Measurements from ENCODE around the gene GALP.
"Not testable (repeated sequence)": the region's sequence is repeated elsewhere in the genome, so short reads cannot be mapped to it uniquely, and the experiment has no call there.

The GALP gene

DNA sequence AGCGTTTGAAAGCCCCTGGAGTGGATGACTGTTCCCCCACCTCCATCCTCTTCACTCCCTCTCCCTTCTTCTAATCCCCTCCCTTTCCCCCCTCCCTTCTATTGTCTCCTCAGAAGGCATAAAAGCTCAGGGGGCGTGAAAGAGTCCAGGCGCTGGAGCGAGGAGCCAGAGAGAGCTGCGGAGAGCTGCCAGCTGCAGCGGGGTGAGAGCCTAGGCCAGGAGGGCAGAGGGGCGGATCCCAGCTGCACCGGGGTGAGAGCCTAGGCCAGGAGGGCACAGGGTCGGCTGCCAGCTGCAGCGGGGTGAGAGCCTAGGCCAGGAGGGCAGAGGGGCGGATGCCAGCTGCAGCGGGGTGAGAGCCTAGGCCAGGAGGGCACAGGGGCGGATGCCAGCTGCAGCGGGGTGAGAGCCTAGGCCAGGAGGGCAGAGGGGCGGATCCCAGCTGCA, at the start of gene GALP:
TSS of gene GALP (plus strand) at position 148 of the 447 bp plus-strand sequence. CDS start 1,101 bp downstream, outside the sequence.
- DNase-seq, result not testable (repeated sequence)

DNA sequence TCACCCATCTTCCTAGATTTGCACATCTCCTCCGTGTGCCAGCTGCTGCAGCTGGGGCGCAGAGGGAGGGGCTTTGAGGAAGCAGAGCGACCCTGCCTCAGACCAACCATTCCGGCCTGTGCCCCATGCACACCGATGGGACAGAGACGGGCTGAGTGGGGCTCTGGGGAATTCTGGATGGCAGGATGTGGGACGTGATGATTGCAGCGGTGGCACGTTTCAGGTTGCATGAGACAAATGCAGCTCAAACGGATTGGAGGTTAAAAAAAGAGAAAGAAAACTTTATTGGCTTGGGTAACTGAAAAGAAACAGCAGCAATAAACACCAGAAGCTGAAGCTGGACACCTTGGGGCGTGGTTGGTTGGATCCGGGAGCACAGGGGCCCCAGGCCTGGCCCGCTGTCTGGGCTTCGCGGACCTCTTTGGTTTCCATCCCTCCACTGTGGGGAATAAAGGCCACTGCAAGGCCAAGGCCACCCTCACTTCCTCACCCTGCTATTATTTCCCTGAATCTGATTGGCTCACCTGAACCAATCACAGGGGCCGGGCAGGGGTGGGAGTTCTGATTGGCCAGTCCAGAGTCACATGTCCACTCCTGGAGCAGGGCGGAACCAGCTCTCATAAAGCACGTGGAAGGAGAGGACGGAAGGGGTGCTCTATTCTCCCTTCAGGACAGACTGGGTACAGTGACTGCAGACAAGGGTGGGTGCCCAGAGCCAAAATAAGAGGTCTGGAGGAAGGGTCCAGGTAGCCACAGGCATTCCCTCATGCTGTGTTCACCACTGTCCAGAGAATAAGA, 48.6 kb upstream of the GALP start:
- DNase-seq, result no peak

- no peak for DNase-seq
Measured at GRCh38 chr19:56130006-56130405, 45.8 kb upstream of the GALP start.

DNA sequence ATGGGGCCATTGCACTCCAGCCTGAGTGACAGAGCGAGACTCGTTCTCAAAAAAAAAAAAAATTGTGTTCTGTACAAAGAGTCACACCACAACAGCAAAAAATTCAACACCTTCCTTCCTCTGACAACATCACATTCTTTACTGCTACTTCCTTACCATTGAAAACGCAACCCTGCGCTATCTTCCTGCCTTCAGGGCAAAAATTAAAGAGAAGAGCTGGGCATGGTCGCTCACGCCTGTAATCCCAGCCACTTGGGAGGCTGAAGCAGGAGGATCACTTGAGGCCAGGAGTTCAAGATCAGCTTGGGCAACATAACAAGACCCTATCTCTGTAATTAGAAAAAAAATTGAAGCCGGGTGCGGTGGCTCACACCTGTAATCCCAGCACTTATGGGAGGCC, 44.2 kb upstream of the GALP start:
- no peak for DNase-seq

DNA sequence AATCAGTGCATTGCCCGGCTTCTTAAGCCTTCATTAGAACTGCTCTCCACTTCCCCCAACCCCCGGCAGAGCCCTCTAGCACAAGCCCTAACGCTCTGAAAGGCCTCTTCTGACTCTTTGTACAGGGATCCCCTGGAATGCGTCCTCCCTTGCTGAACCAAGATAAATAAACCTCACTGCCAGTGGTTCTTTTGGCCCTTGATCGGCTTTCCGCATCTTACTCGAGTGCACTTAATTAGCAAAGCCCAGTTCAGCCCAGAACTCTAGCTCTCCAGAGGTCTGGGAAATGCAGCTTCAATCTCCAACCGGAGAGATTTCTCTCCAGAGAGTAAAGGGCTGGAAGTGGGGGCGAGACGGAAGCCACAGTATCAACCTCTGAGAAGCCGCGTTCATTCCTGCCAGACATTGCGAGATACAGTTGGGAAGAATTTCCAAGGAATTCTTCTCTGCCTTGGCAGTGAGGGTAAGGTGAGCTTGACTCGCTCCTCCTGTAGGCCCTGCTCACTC, 43.4 kb upstream of the GALP start:
- no peak for DNase-seq

GRCh38 chr19:56133858-56134653, 41.8 kb upstream of the GALP start:
- no peak for DNase-seq

GRCh38 chr19:56134654-56134921, 41.2 kb upstream of the GALP start:
- DNase-seq, result no peak

DNA sequence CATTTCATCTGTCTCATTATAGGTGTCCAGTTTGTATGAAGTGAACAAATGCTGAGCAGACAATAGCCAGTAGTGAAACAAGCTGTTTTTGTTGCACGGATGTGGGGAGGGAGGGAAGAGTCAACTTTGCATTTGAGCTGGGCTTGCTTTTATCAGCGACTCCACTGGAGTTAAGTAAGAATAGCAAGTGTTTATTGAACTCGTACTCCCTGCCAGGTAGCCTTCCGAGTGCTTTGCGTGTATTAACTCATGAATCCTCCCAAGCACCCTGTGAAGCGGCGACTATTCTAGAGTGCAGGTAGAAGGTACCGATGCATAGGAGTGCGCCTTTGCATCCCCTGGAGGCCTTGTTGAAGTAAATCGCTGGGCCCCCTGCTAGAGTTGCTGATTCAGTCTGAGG, 39.4 kb upstream of the GALP start:
- no peak for DNase-seq

- no peak for DNase-seq
Measured at GRCh38 chr19:56137405-56137804, 38.4 kb upstream of the GALP start.

GRCh38 chr19:56138069-56138468, 37.7 kb upstream of the GALP start:
- no peak for DNase-seq

GRCh38 chr19:56139847-56140582, 35.8 kb upstream of the GALP start:
- DNase-seq, result no peak

- DNase-seq, result peak; percentile 99
Measured at GRCh38 chr19:56140583-56141416, 35.0 kb upstream of the GALP start, which contains the start of gene ZNF444. Gene ZNF444 (plus strand): TSS chr19:56141287. CDS start chr19:56146912, 5,625 bp downstream.

DNA sequence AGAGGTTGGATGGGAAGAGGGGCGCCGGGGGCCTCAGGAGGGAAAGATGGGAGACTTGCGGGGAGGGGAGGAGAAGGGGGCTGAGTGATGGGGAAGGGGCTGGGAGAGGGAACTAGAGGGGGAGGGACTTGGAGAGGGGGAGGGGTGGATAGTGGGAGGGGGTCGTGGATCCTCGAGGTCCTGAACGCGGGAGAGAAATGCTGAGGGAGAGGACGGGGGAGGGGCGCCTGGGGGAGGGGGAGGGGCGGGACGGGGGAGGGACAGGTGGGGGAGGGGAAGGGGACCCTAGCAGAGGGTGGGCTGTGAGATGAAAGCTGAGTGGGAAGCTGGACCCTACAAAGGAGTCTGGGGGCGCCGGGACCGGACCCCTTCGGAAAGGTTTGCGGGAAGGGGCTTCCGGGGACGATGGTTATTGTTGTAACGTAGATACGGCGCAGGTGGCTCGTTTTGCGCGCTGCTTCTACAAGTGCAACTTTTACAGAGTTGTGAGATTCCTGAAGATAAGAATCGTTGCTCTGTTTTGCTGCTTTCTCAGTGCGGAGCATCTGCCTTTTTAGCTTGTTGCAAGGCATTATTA, 34.3 kb upstream of the GALP start:
- DNase-seq, result peak; percentile 70

- no peak for DNase-seq
Measured at GRCh38 chr19:56142087-56142787, 33.6 kb upstream of the GALP start.

GRCh38 chr19:56142897-56143434, 32.8 kb upstream of the GALP start:
- no peak for DNase-seq

GRCh38 chr19:56144376-56144775, 31.4 kb upstream of the GALP start:
- DNase-seq, result no peak

DNA sequence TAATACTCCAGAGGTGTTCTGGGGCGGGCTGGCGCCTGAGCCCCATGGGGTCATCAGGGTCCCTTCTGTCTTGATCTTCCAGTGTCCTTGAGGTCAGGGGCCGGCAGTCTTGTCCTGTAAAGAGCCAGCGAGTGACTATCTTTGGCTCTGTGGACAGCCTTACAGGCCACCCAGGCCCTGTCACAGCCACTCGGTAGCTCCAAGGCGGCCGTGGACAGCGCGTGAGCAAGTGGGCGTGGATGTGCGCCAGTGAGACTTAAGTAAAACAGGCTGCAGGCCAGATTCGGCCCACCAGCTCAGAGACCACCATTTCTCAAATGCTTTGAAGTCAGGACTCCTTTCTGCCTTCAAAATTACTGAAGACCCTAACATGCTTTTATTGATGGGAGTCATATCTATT, 31.0 kb upstream of the GALP start:
- DNase-seq, result no peak

DNA sequence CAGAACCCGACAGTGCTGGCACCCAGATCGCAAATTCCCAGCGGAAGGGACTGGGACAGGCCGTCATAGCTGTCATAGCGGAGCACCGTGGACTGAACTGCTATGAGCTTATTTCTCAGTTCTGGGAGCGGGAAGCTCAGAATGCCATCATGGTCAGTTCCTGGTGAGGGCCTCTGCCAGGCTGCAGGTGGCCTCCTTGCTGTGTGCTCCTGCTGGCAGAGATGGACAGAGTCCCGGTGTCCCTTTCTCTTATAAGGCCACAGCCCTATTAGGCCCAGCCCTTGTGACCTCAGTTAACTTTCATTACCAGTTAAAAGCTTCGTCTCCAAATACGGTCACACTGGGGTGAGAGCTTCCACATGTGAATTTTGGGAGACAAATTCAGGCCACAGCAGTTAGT, 30.1 kb upstream of the GALP start:
- no peak for DNase-seq

GRCh38 chr19:56146904-56147303, 28.9 kb upstream of the GALP start:
- DNase-seq, result no peak

DNA sequence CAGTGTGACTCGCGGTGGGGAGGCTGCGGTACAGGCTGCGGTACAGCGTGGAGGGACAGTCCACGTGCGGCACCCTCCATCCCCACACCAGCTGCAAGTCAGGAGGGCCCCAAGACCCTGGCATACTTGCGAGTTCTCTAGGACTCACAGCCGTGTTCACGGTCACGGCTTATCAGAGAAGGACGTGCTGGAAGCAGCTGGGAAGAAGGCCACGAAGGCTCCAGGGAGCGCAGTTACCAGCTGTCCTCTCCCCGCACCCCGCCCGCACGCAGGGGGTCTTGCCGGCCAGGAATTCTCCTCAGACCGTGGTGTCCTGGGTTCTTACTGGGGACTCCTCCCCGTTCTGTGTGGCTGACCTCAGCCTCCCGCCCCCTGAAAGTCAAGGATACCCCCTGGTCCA, 28.5 kb upstream of the GALP start:
- DNase-seq, result no peak

- no peak for DNase-seq
Measured at GRCh38 chr19:56148096-56148495, 27.7 kb upstream of the GALP start.

Measured in activated CD8-positive, alpha-beta memory T cell treated with anti-CD3 and anti-CD28 coated beads for 24 hours (primary cell).